H1 (cell line): ENCODE measurements around the gene SIRT7. TPM values are rescaled to one million over a fixed set of nuclear protein-coding genes. Genes with fewer than 3 reads are reported as not detected.
A peak's percentile ranks its signal among the peaks of the same experiment; 100 is the strongest.

Source experiments
- BACH1 ChIP-seq: IDR thresholded peaks from 2 replicates; pipeline ENCODE4 v1.6.1; 2012; ENCODE audit warnings: low read length, improper control_type of control experiment
- POLR2A ChIP-seq, 2 experiments: IDR thresholded peaks; 1 replicate in 1 of 2; 2 replicates in 1 of 2; pipeline ENCODE4 v1.6.1; 2011; ENCODE audit warnings: low read depth in 2 of 2, low read length in 2 of 2, mild to moderate bottlenecking in 2 of 2; ENCODE audit errors: control extremely low read depth in 1 of 2
- RBBP5 ChIP-seq: IDR thresholded peaks from 2 replicates; pipeline ENCODE4 v1.7.1; 2012; ENCODE audit warnings: low read depth, mild to moderate bottlenecking, inconsistent platforms, low read length, moderate library complexity, borderline replicate concordance
- SIN3A ChIP-seq, 2 experiments: IDR thresholded peaks in 1 of 2; conservative IDR thresholded peaks in 1 of 2; 2 replicates each; pipeline ENCODE4 v1.6.1; 2011 to 2012; ENCODE audit warnings: low read length in 2 of 2, improper control_type of control experiment in 1 of 2, low read depth in 1 of 2, mild to moderate bottlenecking in 1 of 2
- TAF1 ChIP-seq: IDR thresholded peaks from 2 replicates; pipeline ENCODE4 v1.6.1; 2011; ENCODE audit warnings: mild to moderate bottlenecking, low read depth, low read length
- TBP ChIP-seq: IDR thresholded peaks from 2 replicates; pipeline ENCODE4 v1.6.1; 2011; ENCODE audit warnings: low read depth, low read length, improper control_type of control experiment
- polyA plus RNA-seq, 7 experiments: library from polyadenylated mRNA; depleted of rRNA in 3 of 7; stranded (reverse) in 5 of 7; unstranded in 2 of 7; fragments of >200 nt in 5 of 7; fragments of 200-250 nt in 2 of 7; gene quantifications; 1 replicate in 5 of 7; 2 replicates in 1 of 7; 4 replicates in 1 of 7; pipeline versions ENCODE4 v1.2.1 to v1.2.3, GENCODE V29; 2011 to 2013; ENCODE audit warnings: missing spikeins in 2 of 7, mixed read lengths in 2 of 7
- total RNA-seq: library from RNA; stranded (reverse); fragmentation: NEBNext Ultra II Directional; extraction: Animal tissue kit (Norgen Biotek cat#: 25700); gene quantifications from 2 replicates; pipeline ENCODE4 v1.2.1, GENCODE V29; 2021
- TF ChIP-seq, protein P1 (sequence below): fragments of 300-600 bp; sonication (generic); IDR thresholded peaks from 2 replicates; pipeline ENCODE4 v1.7.1; 2012; ENCODE audit warnings: low read length, moderate library complexity, mild to moderate bottlenecking, inconsistent platforms; ENCODE audit not compliant: insufficient replicate concordance
- TF ChIP-seq, protein P2 (sequence below): IDR thresholded peaks from 2 replicates; pipeline ENCODE4 v1.6.1; 2012; ENCODE audit warnings: inconsistent platforms

SIRT7 gene
- total and polyA plus RNA-seq, 2 of the 8 experiments (the other 6 are each of a cell fraction or from before 2014, with no cell fraction given), result 5.8 to 16.6 TPM

DNA sequence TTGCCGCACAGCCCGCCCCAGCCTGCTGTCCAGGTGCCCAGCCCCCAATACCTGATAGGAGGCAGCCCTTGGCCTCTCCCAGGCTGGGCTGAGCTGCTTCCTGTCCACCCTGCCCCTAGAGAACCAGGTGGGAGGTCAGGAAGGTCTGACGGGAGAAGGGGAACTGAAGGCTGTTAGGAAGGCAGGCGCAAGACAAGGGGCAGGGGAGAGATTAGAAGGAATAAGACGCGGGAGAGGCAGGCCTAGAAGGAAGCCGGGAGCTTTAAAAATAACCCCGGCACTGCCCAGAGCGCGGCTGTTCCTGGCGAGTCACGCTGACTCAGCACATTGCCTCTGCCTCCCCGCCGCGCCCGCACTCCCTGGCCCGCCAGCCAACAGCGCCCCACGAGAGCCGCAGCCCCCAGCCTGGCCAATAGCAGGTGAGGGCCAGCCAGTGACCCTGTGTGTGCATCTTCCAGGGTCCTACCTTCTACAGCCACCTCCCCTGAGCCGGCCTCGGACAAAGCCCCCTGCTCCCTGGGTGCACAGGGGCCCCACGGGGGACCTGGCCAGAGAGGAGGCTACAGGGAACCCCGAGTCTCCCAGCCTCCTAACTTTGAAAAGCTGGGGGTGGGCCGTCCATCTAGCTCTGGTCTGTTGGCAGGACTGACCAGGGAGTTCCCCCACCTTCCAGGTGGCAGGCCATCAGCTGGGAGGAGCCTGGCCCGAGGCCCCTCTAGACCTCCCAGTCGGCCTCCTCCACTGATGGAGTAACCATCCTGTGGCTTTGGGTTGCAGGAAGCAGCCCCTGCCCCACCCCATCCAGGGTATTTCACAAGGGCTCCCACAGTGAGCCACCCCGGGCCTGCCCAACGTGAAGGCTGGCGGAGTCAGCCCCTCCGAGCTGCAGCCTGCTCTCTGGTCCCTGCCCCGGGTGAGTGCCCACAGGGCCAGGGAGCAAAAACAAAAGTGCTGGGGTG lies 5.6 kb upstream of the SIRT7 start (continued):
- TF ChIP-seq, protein P1, sequence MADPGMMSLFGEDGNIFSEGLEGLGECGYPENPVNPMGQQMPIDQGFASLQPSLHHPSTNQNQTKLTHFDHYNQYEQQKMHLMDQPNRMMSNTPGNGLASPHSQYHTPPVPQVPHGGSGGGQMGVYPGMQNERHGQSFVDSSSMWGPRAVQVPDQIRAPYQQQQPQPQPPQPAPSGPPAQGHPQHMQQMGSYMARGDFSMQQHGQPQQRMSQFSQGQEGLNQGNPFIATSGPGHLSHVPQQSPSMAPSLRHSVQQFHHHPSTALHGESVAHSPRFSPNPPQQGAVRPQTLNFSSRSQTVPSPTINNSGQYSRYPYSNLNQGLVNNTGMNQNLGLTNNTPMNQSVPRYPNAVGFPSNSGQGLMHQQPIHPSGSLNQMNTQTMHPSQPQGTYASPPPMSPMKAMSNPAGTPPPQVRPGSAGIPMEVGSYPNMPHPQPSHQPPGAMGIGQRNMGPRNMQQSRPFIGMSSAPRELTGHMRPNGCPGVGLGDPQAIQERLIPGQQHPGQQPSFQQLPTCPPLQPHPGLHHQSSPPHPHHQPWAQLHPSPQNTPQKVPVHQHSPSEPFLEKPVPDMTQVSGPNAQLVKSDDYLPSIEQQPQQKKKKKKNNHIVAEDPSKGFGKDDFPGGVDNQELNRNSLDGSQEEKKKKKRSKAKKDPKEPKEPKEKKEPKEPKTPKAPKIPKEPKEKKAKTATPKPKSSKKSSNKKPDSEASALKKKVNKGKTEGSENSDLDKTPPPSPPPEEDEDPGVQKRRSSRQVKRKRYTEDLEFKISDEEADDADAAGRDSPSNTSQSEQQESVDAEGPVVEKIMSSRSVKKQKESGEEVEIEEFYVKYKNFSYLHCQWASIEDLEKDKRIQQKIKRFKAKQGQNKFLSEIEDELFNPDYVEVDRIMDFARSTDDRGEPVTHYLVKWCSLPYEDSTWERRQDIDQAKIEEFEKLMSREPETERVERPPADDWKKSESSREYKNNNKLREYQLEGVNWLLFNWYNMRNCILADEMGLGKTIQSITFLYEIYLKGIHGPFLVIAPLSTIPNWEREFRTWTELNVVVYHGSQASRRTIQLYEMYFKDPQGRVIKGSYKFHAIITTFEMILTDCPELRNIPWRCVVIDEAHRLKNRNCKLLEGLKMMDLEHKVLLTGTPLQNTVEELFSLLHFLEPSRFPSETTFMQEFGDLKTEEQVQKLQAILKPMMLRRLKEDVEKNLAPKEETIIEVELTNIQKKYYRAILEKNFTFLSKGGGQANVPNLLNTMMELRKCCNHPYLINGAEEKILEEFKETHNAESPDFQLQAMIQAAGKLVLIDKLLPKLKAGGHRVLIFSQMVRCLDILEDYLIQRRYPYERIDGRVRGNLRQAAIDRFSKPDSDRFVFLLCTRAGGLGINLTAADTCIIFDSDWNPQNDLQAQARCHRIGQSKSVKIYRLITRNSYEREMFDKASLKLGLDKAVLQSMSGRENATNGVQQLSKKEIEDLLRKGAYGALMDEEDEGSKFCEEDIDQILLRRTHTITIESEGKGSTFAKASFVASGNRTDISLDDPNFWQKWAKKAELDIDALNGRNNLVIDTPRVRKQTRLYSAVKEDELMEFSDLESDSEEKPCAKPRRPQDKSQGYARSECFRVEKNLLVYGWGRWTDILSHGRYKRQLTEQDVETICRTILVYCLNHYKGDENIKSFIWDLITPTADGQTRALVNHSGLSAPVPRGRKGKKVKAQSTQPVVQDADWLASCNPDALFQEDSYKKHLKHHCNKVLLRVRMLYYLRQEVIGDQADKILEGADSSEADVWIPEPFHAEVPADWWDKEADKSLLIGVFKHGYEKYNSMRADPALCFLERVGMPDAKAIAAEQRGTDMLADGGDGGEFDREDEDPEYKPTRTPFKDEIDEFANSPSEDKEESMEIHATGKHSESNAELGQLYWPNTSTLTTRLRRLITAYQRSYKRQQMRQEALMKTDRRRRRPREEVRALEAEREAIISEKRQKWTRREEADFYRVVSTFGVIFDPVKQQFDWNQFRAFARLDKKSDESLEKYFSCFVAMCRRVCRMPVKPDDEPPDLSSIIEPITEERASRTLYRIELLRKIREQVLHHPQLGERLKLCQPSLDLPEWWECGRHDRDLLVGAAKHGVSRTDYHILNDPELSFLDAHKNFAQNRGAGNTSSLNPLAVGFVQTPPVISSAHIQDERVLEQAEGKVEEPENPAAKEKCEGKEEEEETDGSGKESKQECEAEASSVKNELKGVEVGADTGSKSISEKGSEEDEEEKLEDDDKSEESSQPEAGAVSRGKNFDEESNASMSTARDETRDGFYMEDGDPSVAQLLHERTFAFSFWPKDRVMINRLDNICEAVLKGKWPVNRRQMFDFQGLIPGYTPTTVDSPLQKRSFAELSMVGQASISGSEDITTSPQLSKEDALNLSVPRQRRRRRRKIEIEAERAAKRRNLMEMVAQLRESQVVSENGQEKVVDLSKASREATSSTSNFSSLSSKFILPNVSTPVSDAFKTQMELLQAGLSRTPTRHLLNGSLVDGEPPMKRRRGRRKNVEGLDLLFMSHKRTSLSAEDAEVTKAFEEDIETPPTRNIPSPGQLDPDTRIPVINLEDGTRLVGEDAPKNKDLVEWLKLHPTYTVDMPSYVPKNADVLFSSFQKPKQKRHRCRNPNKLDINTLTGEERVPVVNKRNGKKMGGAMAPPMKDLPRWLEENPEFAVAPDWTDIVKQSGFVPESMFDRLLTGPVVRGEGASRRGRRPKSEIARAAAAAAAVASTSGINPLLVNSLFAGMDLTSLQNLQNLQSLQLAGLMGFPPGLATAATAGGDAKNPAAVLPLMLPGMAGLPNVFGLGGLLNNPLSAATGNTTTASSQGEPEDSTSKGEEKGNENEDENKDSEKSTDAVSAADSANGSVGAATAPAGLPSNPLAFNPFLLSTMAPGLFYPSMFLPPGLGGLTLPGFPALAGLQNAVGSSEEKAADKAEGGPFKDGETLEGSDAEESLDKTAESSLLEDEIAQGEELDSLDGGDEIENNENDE, result no peak
- no peak for TF ChIP-seq TBP
- 0 out of 2 replicates have a peak, but pooled peaks have one; percentile 10 for TF ChIP-seq RBBP5
- peak in 1 of 2 experiments; percentile 53; a peak in 1 of 4 replicates for TF ChIP-seq SIN3A (conservative IDR thresholded peaks at IDR 0.05 in 1 of 2, IDR thresholded peaks at IDR 0.05 in 1 of 2; ENCODE audit: low read depth in 1 of 2, low read length in 2 of 2)
- TF ChIP-seq BACH1, result peak; percentile 99
- TF ChIP-seq, protein P2, sequence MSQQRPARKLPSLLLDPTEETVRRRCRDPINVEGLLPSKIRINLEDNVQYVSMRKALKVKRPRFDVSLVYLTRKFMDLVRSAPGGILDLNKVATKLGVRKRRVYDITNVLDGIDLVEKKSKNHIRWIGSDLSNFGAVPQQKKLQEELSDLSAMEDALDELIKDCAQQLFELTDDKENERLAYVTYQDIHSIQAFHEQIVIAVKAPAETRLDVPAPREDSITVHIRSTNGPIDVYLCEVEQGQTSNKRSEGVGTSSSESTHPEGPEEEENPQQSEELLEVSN, result no peak
- TF ChIP-seq TAF1, result peak; percentile 38; the same call in 1 of the 2 replicates
- TF ChIP-seq POLR2A (IDR thresholded peaks at IDR 0.05; ENCODE audit: control extremely low read depth in 1 of 2, low read depth in 2 of 2, low read length in 2 of 2), result peak in 1 of 2 experiments; percentile 53; a peak in 1 of 3 replicates
